Stomach (tissue), 9 donors: ENCODE results near the gene ITIH4. TPM values are rescaled to one million over a fixed set of nuclear protein-coding genes. Genes with fewer than 3 reads are reported as not detected.

Experiments used
- DNase-seq, 2 donors: peaks; one replicate each; pipeline versions ENCODE4 v3.0.0 to v3.0.0-alpha.2; 2013 to 2019
- H3K27ac ChIP-seq, 5 donors: fragments of 200-600 bp in 4 of 5; sonication (generic) in 4 of 5; one replicate each; pipeline ENCODE4 v1.5.1; 2013 to 2019; ENCODE audit warnings: mild to moderate bottlenecking in 1 of 5, moderate library complexity in 1 of 5
- H3K27me3 ChIP-seq, 3 donors: fragments of 200-600 bp; sonication (generic); one replicate each; pipeline ENCODE4 v1.5.1; 2017 to 2019; ENCODE audit warnings: mixed run types in 1 of 3
- H3K36me3 ChIP-seq, 4 donors: fragments of 200-600 bp; sonication (generic); 1 replicate in 3 of 4; 2 replicates in 1 of 4; pipeline ENCODE4 v1.5.1; 2016 to 2019
- H3K4me1 ChIP-seq, 4 donors: fragments of 200-600 bp; sonication (generic); one replicate each; pipeline ENCODE4 v1.5.1; 2016 to 2019
- H3K4me3 ChIP-seq, 4 donors: fragments of 200-600 bp; sonication (generic) in 3 of 4; one replicate each; pipeline ENCODE4 v1.5.1; 2016 to 2019; ENCODE audit warnings: mild to moderate bottlenecking in 1 of 4
- H3K9me3 ChIP-seq, 4 donors: fragments of 200-600 bp; sonication (generic); one replicate each; pipeline ENCODE4 v1.5.1; 2016 to 2019
- EP300 ChIP-seq: sonication (generic); formaldehyde crosslinking; IDR thresholded peaks from one replicate; pipeline ENCODE4 v1.6.1; 2017; ENCODE audit warnings: antibody characterized with exemption
- POLR2A ChIP-seq, 4 donors: fragments of 450-650 bp; IDR thresholded peaks; one replicate each; pipeline ENCODE4 v1.6.1; 2016; ENCODE audit warnings: antibody characterized with exemption in 4 of 4, control low read depth in 2 of 4, mild to moderate bottlenecking in 1 of 4, moderate library complexity in 1 of 4
- POLR2AphosphoS5 ChIP-seq, 3 donors: sonication (generic); formaldehyde crosslinking; IDR thresholded peaks; one replicate each; pipeline ENCODE4 v1.6.1; 2016; ENCODE audit warnings: antibody characterized with exemption in 3 of 3
- WGBS, 5 donors: extraction: QIAGEN DNeasy Blood & Tissue Kit in 3 of 5; methylation state at CpG; one replicate each; pipeline versions ENCODE4 v1.1.5 to v1.1.7; 2013 to 2018; 5-methylcytosine and 5-hydroxymethylcytosine counted together
- intact Hi-C: fragments of 100-400 bp; cut with DNase I; formaldehyde crosslinking; loops from one replicate; pipeline ENCODE4 v1.15.1; 2023; ENCODE audit warnings: low total_unique reads
- polyA plus RNA-seq, 3 donors: library from polyadenylated mRNA; stranded (reverse); fragments of 200-250 nt; gene quantifications; one replicate each; pipeline ENCODE4 v1.2.3, GENCODE V29; 2013
- total RNA-seq, 5 donors: library from RNA; depleted of rRNA; stranded (reverse); fragments of >200 nt; gene quantifications; one replicate each; pipeline versions ENCODE4 v1.1.0 to v1.2.3, GENCODE V29; 2014 to 2016
- TF ChIP-seq, protein P1 (sequence below), 7 experiments: fragments of 450-650 bp in 4 of 7; fragments of 200-600 bp in 3 of 7; sonication (generic) in 3 of 7; IDR thresholded peaks; one replicate each; pipeline ENCODE4 v1.5.1; 2016 to 2019; ENCODE audit warnings: antibody characterized with exemption in 7 of 7, control low read depth in 2 of 7, mild to moderate bottlenecking in 1 of 7
- donor health status: healthy with polysubstance abuse.
- donor health status: Bipolar disorder and iron deficiency.
- donor health status: healthy.

ITIH4 gene
- total and polyA plus RNA-seq, 8 donors: 1.7 to 300 (median 18.5) TPM

DNA sequence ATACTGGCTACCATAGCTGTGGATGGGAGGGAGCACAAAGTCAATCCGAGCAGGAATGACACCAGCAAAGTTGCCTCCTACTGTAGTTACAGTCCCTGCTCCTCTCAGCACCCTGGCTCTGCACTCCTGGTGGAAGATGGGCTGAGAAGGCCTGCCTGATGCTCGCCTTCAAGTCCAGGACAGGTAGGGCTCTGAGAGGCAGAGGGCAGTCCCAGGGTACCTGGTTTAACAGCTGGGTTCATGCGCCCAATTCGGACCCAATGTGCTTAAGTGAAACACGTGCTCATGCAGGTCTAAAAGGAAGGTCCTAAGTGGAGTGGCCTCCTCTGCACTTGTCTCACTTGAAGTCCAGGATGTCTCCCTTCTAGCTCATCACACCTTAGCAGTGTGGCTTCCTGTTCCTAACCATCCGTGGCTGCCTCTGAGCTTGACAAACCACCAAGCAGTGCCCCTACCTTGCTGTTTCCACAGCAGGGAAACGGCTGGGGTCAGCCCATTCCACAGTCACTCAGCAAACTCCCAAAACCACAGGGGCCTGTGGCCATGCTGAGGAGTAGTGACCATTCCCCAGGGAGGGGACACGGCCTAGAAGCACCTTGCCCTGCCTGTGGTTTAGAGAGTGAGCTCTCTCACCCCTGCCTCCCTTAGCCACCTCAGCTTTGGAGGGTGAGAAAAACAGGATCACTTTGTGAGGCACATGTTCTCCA, 8.2 kb upstream of the ITIH4 start:
- no peaks in the 10 kb centered on the region for H3K9me3 ChIP-seq
- 77 to 85% (median 82%) methylated on average over 6 to 8 of the region's 8 CpGs for whole genome bisulfite sequencing, 5 donors
- no peak for TF ChIP-seq POLR2AphosphoS5 (IDR thresholded peaks at IDR 0.05)
- no peak for TF ChIP-seq EP300
- TF ChIP-seq, protein P1, sequence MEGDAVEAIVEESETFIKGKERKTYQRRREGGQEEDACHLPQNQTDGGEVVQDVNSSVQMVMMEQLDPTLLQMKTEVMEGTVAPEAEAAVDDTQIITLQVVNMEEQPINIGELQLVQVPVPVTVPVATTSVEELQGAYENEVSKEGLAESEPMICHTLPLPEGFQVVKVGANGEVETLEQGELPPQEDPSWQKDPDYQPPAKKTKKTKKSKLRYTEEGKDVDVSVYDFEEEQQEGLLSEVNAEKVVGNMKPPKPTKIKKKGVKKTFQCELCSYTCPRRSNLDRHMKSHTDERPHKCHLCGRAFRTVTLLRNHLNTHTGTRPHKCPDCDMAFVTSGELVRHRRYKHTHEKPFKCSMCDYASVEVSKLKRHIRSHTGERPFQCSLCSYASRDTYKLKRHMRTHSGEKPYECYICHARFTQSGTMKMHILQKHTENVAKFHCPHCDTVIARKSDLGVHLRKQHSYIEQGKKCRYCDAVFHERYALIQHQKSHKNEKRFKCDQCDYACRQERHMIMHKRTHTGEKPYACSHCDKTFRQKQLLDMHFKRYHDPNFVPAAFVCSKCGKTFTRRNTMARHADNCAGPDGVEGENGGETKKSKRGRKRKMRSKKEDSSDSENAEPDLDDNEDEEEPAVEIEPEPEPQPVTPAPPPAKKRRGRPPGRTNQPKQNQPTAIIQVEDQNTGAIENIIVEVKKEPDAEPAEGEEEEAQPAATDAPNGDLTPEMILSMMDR (IDR thresholded peaks at IDR 0.05): no peak
- no peak for TF ChIP-seq POLR2A (IDR thresholded peaks at IDR 0.05)
- no peaks in the 10 kb centered on the region for H3K27me3 ChIP-seq
- H3K4me1 ChIP-seq: peaks cover 2 to 33% (median 22%) of the 10 kb centered on the region in 4 donors
- DNase-seq: no peak
- intact Hi-C loops: no loop called here
- H3K36me3 ChIP-seq: peaks cover 14 to 83% (median 73%) of the 10 kb centered on the region in 4 donors
- no peak overlapping the region for H3K4me3 ChIP-seq
- no peak overlapping the region for H3K27ac ChIP-seq

DNA sequence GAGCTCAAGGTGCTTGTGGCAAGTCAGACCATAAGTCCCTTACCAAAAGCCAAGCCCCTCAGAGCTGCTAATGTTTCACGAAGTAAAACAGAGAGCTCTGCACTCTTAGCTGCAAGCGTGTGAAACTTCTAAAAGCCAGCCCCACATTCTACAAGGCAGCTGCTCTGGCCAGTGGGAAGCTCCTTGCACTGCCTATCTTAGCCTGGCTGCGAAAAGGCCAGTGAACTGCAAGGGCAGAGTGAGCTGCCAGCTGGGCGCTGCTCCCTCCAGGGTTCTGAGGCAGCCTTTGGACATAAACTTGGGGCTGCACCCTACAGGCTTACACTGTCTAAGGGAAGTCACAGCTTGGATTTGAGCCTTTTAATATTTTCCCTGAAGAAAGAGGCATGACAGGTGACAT, 6.5 kb upstream of the ITIH4 start:
- no peaks in the 10 kb centered on the region for H3K27me3 ChIP-seq
- peaks cover under 1 to 28% (median 13%) of the 10 kb centered on the region in 4 donors for H3K4me1 ChIP-seq
- no peak overlapping the region for H3K4me3 ChIP-seq
- no peak for DNase-seq
- H3K36me3 ChIP-seq: peaks cover 14 to 76% (median 62%) of the 10 kb centered on the region in 4 donors
- H3K27ac ChIP-seq: no peak overlapping the region
- TF ChIP-seq EP300 (no peak), POLR2AphosphoS5 (IDR thresholded peaks at IDR 0.05) (no peak), POLR2A (IDR thresholded peaks at IDR 0.05) (no peak)
- TF ChIP-seq, protein P1 (IDR thresholded peaks at IDR 0.05): no peak
- intact Hi-C loops: no loop called here
- H3K9me3 ChIP-seq: no peaks in the 10 kb centered on the region
- WGBS, 5 donors: 89 to 95% (median 94%) methylated on average over 4 of the region's 4 CpGs

DNA sequence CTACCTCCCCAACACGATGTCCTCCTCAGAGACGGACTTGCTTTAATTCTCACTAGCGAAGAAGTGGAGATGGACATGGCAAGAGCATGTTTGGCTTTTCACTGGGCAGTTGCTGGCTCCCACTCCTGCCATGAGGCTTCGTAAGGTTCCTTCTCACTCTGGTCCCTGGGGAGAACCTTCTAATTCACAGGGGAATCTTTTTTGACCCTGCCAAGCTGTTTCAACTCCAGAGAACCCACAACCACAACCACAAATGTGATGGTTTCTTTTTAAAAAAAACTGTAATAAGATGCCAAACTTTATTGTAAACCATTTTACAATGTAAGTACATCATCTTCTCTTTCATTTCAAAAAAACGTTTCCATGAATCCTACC, 6.0 kb upstream of the ITIH4 start:
- intact Hi-C loops: no loop called here
- TF ChIP-seq POLR2AphosphoS5 (IDR thresholded peaks at IDR 0.05) (no peak), POLR2A (IDR thresholded peaks at IDR 0.05) (no peak), EP300 (no peak)
- TF ChIP-seq, protein P1 (IDR thresholded peaks at IDR 0.05): no peak
- peaks cover 14 to 70% (median 57%) of the 10 kb centered on the region in 4 donors for H3K36me3 ChIP-seq
- H3K4me1 ChIP-seq: peaks cover 6 to 31% (median 18%) of the 10 kb centered on the region in 4 donors
- DNase-seq: no peak
- no peaks in the 10 kb centered on the region for H3K9me3 ChIP-seq
- H3K27me3 ChIP-seq: no peaks in the 10 kb centered on the region
- WGBS, 5 donors: 86 to 97% (median 92%) methylated on average over 5 of the region's 5 CpGs
- H3K4me3 ChIP-seq: no peak overlapping the region
- peak overlapping the region in 1 of 5 donors; percentile 14 for H3K27ac ChIP-seq

DNA sequence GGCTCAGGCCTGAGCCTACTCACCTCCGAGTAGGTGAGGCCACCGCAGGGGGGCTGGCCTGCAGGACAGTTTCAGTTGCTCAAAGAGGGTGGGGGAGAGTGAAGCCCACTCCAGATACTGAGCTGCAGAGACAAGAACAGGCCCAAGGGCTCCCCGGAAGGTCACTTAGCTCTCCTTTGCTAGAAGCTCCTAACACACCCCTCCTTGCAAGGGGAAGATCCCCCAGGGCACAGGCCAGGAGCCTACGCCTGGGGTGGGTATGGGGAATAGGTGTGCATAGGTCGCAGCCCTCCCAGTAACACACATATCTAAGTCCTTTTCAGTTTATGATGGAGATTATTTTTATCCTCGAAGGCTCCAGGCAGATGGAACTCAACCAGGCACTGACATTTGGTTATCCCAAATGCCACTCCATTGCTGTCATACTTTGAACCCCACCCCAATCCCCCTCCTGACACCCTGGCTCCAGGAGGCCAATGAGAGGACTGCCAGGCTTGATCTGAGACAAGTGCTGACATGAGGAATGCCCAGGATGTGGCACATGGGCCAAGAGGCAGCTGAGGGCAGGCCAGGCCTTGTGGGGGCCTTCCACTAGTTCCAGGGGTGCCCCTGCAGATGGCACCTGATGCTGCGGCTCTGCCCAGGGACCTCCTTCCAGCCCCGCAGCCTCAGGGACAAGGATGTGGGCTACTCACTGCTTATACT, 5.4 kb upstream of the ITIH4 start:
- H3K27ac ChIP-seq: peak overlapping the region in 2 of 5 donors; percentile 42 to 64

More for the DNA sequence above, 5.4 kb upstream of the ITIH4 start:
- TF ChIP-seq POLR2AphosphoS5 (IDR thresholded peaks at IDR 0.05) (no peak), POLR2A (IDR thresholded peaks at IDR 0.05) (no peak)
- TF ChIP-seq, protein P1 (IDR thresholded peaks at IDR 0.05): no peak
- peaks cover 14 to 65% (median 51%) of the 10 kb centered on the region in 4 donors for H3K36me3 ChIP-seq
- H3K9me3 ChIP-seq: no peaks in the 10 kb centered on the region
- WGBS, 5 donors: 83 to 91% (median 86%) methylated on average over 3 to 8 of the region's 8 CpGs
- DNase-seq: no peak
- peak overlapping the region in 1 of 4 donors; percentile 13 for H3K4me3 ChIP-seq
- intact Hi-C loops: no loop called here
- no peaks in the 10 kb centered on the region for H3K27me3 ChIP-seq
- H3K4me1 ChIP-seq: peaks cover 11 to 35% (median 23%) of the 10 kb centered on the region in 4 donors
